GM23338 (cell line): ENCODE data around the gene SLC32A1. TPM values are rescaled to one million over a fixed set of nuclear protein-coding genes. Genes with fewer than 3 reads are reported as not detected.

ENCODE experiments used
- ATAC-seq: fragments of 200-7000 bp; cut with Tn5 transposase; 3 replicates; pipeline ENCODE4 v1.9.1; 2020
- DNase-seq: peaks from one replicate; pipeline ENCODE4 v3.0.0-alpha.2; 2015; ENCODE audit warnings: low spot score
- H2AFZ ChIP-seq: fragments of 200-600 bp; sonication (generic); 2 replicates; pipeline ENCODE4 v1.8.0; 2016; ENCODE audit warnings: antibody characterized with exemption, mild to moderate bottlenecking, moderate library complexity
- H3F3A ChIP-seq: fragments of 200-600 bp; sonication (generic); replicated peaks from 2 replicates; pipeline ENCODE4 v1.8.0; 2017; ENCODE audit warnings: antibody characterized with exemption, mixed run types, low read depth
- H3K27ac ChIP-seq: fragments of 200-600 bp; sonication (generic); 2 replicates; pipeline ENCODE4 v1.6.1; 2016; ENCODE audit warnings: low read depth
- H3K27me3 ChIP-seq: fragments of 200-600 bp; sonication (generic); 2 replicates; pipeline ENCODE4 v1.8.0; 2016; ENCODE audit warnings: mild to moderate bottlenecking, mixed run types, moderate library complexity; ENCODE audit not compliant: insufficient read depth
- H3K36me3 ChIP-seq: fragments of 200-600 bp; sonication (generic); 2 replicates; pipeline ENCODE4 v1.8.0; 2016; ENCODE audit warnings: mild to moderate bottlenecking; ENCODE audit not compliant: insufficient read depth
- H3K4me1 ChIP-seq: fragments of 200-600 bp; sonication (generic); 2 replicates; pipeline ENCODE4 v1.8.0; 2016; ENCODE audit warnings: mild to moderate bottlenecking, moderate library complexity; ENCODE audit not compliant: insufficient read depth
- H3K4me2 ChIP-seq: fragments of 200-600 bp; sonication (generic); 2 replicates; pipeline ENCODE4 v1.7.1; 2017; ENCODE audit warnings: mixed run types
- H3K4me3 ChIP-seq: fragments of 200-600 bp; sonication (generic); 2 replicates; pipeline ENCODE4 v1.6.1; 2016; ENCODE audit warnings: mixed run types
- H3K79me2 ChIP-seq: fragments of 200-600 bp; sonication (generic); replicated peaks from 2 replicates; pipeline ENCODE4 v1.8.0; 2017; ENCODE audit warnings: mild to moderate bottlenecking; ENCODE audit not compliant: insufficient read depth
- H3K9me2 ChIP-seq: fragments of 200-600 bp; sonication (generic); 2 replicates; pipeline ENCODE4 v1.8.0; 2017; ENCODE audit not compliant: insufficient read depth
- H4K20me1 ChIP-seq: fragments of 200-600 bp; sonication (generic); replicated peaks from 2 replicates; pipeline ENCODE4 v1.8.0; 2017; ENCODE audit warnings: mild to moderate bottlenecking; ENCODE audit not compliant: insufficient read depth
- H3K27ac Mint-ChIP-seq: 2 replicates; pipeline ENCODE4 v1.8.0; 2020; ENCODE audit warnings: inconsistent platforms, mild to moderate bottlenecking, moderate library complexity, mixed read lengths
- H3K27me3 Mint-ChIP-seq: 3 replicates; pipeline ENCODE4 v1.8.0; 2022; ENCODE audit warnings: low read depth, mild to moderate bottlenecking, moderate library complexity, mixed read lengths, inconsistent platforms; ENCODE audit not compliant: insufficient read depth, poor library complexity
- H3K36me3 Mint-ChIP-seq: 3 replicates; pipeline ENCODE4 v1.8.0; 2021; ENCODE audit warnings: low read depth, mild to moderate bottlenecking, inconsistent platforms, moderate library complexity, mixed read lengths
- H3K4me1 Mint-ChIP-seq: 3 replicates; pipeline ENCODE4 v1.8.0; 2020; ENCODE audit warnings: mild to moderate bottlenecking, inconsistent platforms, mixed read lengths
- H3K4me3 Mint-ChIP-seq: 3 replicates; pipeline ENCODE4 v1.8.0; 2021; ENCODE audit warnings: moderate library complexity, mild to moderate bottlenecking, inconsistent platforms, mixed read lengths
- H3K9me3 Mint-ChIP-seq: 3 replicates; pipeline ENCODE4 v1.8.0; 2020; ENCODE audit warnings: moderate library complexity, mild to moderate bottlenecking, inconsistent platforms, mixed read lengths
- CREB1 ChIP-seq: fragments of 250-450 bp; sonication (Bioruptor Pico); IDR thresholded peaks from 2 replicates; pipeline ENCODE4 v1.5.0; 2020; ENCODE audit warnings: low read depth, mild to moderate bottlenecking, moderate library complexity
- CTCF ChIP-seq, 2 experiments: fragments of 200-600 bp in 1 of 2; sonication (generic) in 1 of 2; conservative IDR thresholded peaks; 2 replicates each; pipeline versions ENCODE4 v1.5.1 to v1.6.1; 2016 to 2017; ENCODE audit warnings: antibody characterized with exemption in 2 of 2, low read depth in 2 of 2, mild to moderate bottlenecking in 2 of 2, moderate library complexity in 1 of 2
- ETS1 ChIP-seq: IDR thresholded peaks from 2 replicates; pipeline ENCODE4 v1.6.1; 2016; ENCODE audit warnings: antibody characterized with exemption
- EZH2 ChIP-seq: fragments of 200-600 bp; sonication (generic); IDR thresholded peaks from one replicate; pipeline ENCODE4 v1.8.0; 2017; ENCODE audit warnings: antibody characterized with exemption, mild to moderate bottlenecking, low read depth; ENCODE audit not compliant: unreplicated experiment
- EZH2phosphoT487 ChIP-seq: fragments of 200-600 bp; sonication (generic); IDR thresholded peaks from one replicate; pipeline ENCODE4 v1.8.1; 2018; ENCODE audit warnings: antibody characterized with exemption; ENCODE audit not compliant: unreplicated experiment
- JUNB ChIP-seq: IDR thresholded peaks from one replicate; pipeline ENCODE4 v1.6.1; 2016; ENCODE audit warnings: antibody characterized with exemption; ENCODE audit not compliant: unreplicated experiment
- NANOG ChIP-seq: IDR thresholded peaks from 2 replicates; pipeline ENCODE4 v1.6.1; 2016; ENCODE audit warnings: antibody characterized with exemption, borderline replicate concordance
- POLR2AphosphoS5 ChIP-seq: IDR thresholded peaks from 2 replicates; pipeline ENCODE4 v1.6.1; 2016; ENCODE audit warnings: antibody characterized with exemption, low read depth
- REST ChIP-seq: IDR thresholded peaks from one replicate; pipeline ENCODE4 v1.6.1; 2018; ENCODE audit warnings: antibody characterized with exemption; ENCODE audit not compliant: unreplicated experiment
- STAT1 ChIP-seq: IDR thresholded peaks from one replicate; pipeline ENCODE4 v1.6.1; 2016; ENCODE audit warnings: antibody characterized with exemption; ENCODE audit not compliant: unreplicated experiment
- ZNF114 ChIP-seq: fragments of 250-450 bp; sonication (Bioruptor Pico); IDR thresholded peaks from 2 replicates; pipeline ENCODE4 v1.5.0; 2020; ENCODE audit warnings: mild to moderate bottlenecking, moderate library complexity
- ZNF331 ChIP-seq: fragments of 250-450 bp; sonication (Bioruptor Pico); IDR thresholded peaks from 2 replicates; pipeline ENCODE4 v1.5.0; 2020; ENCODE audit warnings: low read depth, mild to moderate bottlenecking, moderate library complexity
- ZNF462 ChIP-seq: fragments of 250-450 bp; sonication (Bioruptor Pico); IDR thresholded peaks from 2 replicates; pipeline ENCODE4 v1.5.0; 2020; ENCODE audit warnings: mild to moderate bottlenecking, moderate library complexity
- polyA plus RNA-seq: library from polyadenylated mRNA; unstranded; fragments of >200 nt; fragmentation: Nextera tagmentation; extraction: Ambion mirVana; gene quantifications from 2 replicates; pipeline ENCODE4 v1.2.1, GENCODE V29; 2016
- total RNA-seq: library from RNA; depleted of rRNA; stranded (reverse); fragments of >200 nt; shearing (Covaris generic); gene quantifications from 2 replicates; pipeline ENCODE4 v1.2.3, GENCODE V29; 2014

The SLC32A1 gene
- total and polyA plus RNA-seq, 2 experiments from 2014 or later: 0.87 TPM; not detected in 1

- no peaks in the 10 kb centered on the region for H3K27me3 ChIP-seq
- ATAC-seq (no peak), DNase-seq (no peak)
- TF ChIP-seq ZNF462 (CRISPR knock-in tag) (no peak), ETS1 (no peak), ZNF331 (no peak), STAT1 (no peak), EZH2 (no peak), NANOG (no peak), REST (no peak), POLR2AphosphoS5 (no peak), JUNB (no peak), CTCF (conservative IDR thresholded peaks at IDR 0.05; ENCODE audit: low read depth in 2 of 2) (no peak), ZNF114 (CRISPR knock-in tag) (no peak), CREB1 (CRISPR knock-in tag) (no peak), EZH2phosphoT487 (no peak)
- no peaks in the 10 kb centered on the region; the same call in 2 of the 3 replicates for H3K9me3 Mint-ChIP-seq
- H4K20me1 ChIP-seq: peaks cover 5% of the 10 kb centered on the region
- peaks cover 52% of the 10 kb centered on the region for H3K36me3 Mint-ChIP-seq
- no peak overlapping the region for H3K27ac Mint-ChIP-seq
- H3F3A ChIP-seq: no peaks in the 10 kb centered on the region
- no peaks in the 10 kb centered on the region for H3K4me1 ChIP-seq
- H3K4me3 Mint-ChIP-seq: no peak overlapping the region
- H3K4me3 ChIP-seq: no peak overlapping the region
- no peak overlapping the region for H2AFZ ChIP-seq
- peaks cover 50% of the 10 kb centered on the region; the same call in 1 of the 2 replicates for H3K36me3 ChIP-seq
- H3K27me3 Mint-ChIP-seq: peaks cover 2% of the 10 kb centered on the region
- H3K9me2 ChIP-seq: no peaks in the 10 kb centered on the region
- H3K79me2 ChIP-seq: peaks cover 18% of the 10 kb centered on the region
- H3K4me2 ChIP-seq: no peak overlapping the region
- H3K4me1 Mint-ChIP-seq: peaks cover 2% of the 10 kb centered on the region; the same call in 2 of the 3 replicates
- H3K27ac ChIP-seq: no peak overlapping the region
Measured at GRCh38 chr20:38754924-38755323, 30.6 kb downstream of the SLC32A1 start.
